Esophagus muscularis mucosa (tissue), 3 donors: ENCODE results near the gene ANKRD12.

Experiments
- CTCF ChIP-seq, 3 experiments: fragments of 200-600 bp in 2 of 3; fragments of 450-650 bp in 1 of 3; sonication (generic) in 2 of 3; IDR thresholded peaks; one replicate each; pipeline ENCODE4 v1.5.1; 2017 to 2019; ENCODE audit warnings: antibody characterized with exemption in 3 of 3, mild to moderate bottlenecking in 2 of 3, moderate library complexity in 1 of 3
- POLR2A ChIP-seq: fragments of 450-650 bp; IDR thresholded peaks from one replicate; pipeline ENCODE4 v1.6.1; 2017; ENCODE audit warnings: antibody characterized with exemption, moderate library complexity, mild to moderate bottlenecking, low read depth

- TF ChIP-seq CTCF (IDR thresholded peaks at IDR 0.05), result no peak
- TF ChIP-seq POLR2A, result no peak
These were observed 15.8 kb upstream of the ANKRD12 start for GRCh38 chr18:9120796-9121195.
